Skeletal muscle tissue (tissue), 4 donors: ENCODE measurements around the gene PLCB4. TPM values are rescaled to one million over a fixed set of nuclear protein-coding genes. Genes with fewer than 3 reads are reported as not detected.

Experiments
- H3K27ac ChIP-seq: one replicate; pipeline ENCODE4 v1.7.0; 2013; ENCODE audit warnings: mild to moderate bottlenecking, low read depth, low read length, inconsistent platforms
- H3K27me3 ChIP-seq, 3 donors: one replicate each; pipeline ENCODE4 v1.7.0; 2013; ENCODE audit warnings: low read length in 3 of 3; ENCODE audit not compliant: control insufficient read depth in 3 of 3, insufficient read depth in 3 of 3
- H3K36me3 ChIP-seq, 3 donors: one replicate each; pipeline ENCODE4 v1.7.0; 2013; ENCODE audit warnings: low read length in 3 of 3; ENCODE audit not compliant: control insufficient read depth in 3 of 3, insufficient read depth in 3 of 3
- H3K4me1 ChIP-seq, 3 donors: one replicate each; pipeline ENCODE4 v1.7.0; 2013; ENCODE audit warnings: low read length in 3 of 3, mild to moderate bottlenecking in 3 of 3; ENCODE audit not compliant: control insufficient read depth in 3 of 3, insufficient read depth in 3 of 3
- H3K4me3 ChIP-seq, 3 donors: one replicate each; pipeline ENCODE4 v1.7.0; 2013; ENCODE audit warnings: low read length in 3 of 3
- H3K9ac ChIP-seq, 3 donors: one replicate each; pipeline ENCODE4 v1.7.0; 2013; ENCODE audit warnings: low read length in 3 of 3, mild to moderate bottlenecking in 3 of 3, moderate library complexity in 2 of 3, low read depth in 1 of 3
- H3K9me3 ChIP-seq, 3 donors: one replicate each; pipeline ENCODE4 v1.7.0; 2013; ENCODE audit warnings: low read length in 3 of 3; ENCODE audit not compliant: control insufficient read depth in 3 of 3
- total RNA-seq: library from RNA; depleted of rRNA; stranded (reverse); fragments of >200 nt; gene quantifications from one replicate; pipeline ENCODE4 v1.2.3, GENCODE V29; 2014
- donor health status: Osteomylitis.

The PLCB4 gene
- total RNA-seq, 1 donor from 2014 or later = 6.3 TPM

GRCh38 chr20:9460518-9460917 lies 391.6 kb downstream of the PLCB4 start:
- Histone ChIP-seq H3K36me3 (peaks cover 0 to 4% (median 0%) of the 10 kb centered on the region in 3 donors), H3K9ac (no peak overlapping the region)

GRCh38 chr20:9467995-9468394 lies 399.1 kb downstream of the PLCB4 start:
- peaks cover 0 to 4% (median 3%) of the 10 kb centered on the region in 3 donors for H3K36me3 ChIP-seq
- no peaks in the 10 kb centered on the region for H3K4me1 ChIP-seq
- H3K27ac ChIP-seq = no peak overlapping the region
- H3K27me3 ChIP-seq = no peaks in the 10 kb centered on the region
- H3K9ac ChIP-seq = no peak overlapping the region
- no peak overlapping the region for H3K4me3 ChIP-seq
- no peaks in the 10 kb centered on the region for H3K9me3 ChIP-seq

More at GRCh38 chr20:9460518-9460917, 391.6 kb downstream of the PLCB4 start:
- Histone ChIP-seq H3K27me3 (no peaks in the 10 kb centered on the region), H3K4me1 (no peaks in the 10 kb centered on the region), H3K4me3 (no peak overlapping the region), H3K9me3 (no peaks in the 10 kb centered on the region), H3K27ac (no peak overlapping the region)

DNA sequence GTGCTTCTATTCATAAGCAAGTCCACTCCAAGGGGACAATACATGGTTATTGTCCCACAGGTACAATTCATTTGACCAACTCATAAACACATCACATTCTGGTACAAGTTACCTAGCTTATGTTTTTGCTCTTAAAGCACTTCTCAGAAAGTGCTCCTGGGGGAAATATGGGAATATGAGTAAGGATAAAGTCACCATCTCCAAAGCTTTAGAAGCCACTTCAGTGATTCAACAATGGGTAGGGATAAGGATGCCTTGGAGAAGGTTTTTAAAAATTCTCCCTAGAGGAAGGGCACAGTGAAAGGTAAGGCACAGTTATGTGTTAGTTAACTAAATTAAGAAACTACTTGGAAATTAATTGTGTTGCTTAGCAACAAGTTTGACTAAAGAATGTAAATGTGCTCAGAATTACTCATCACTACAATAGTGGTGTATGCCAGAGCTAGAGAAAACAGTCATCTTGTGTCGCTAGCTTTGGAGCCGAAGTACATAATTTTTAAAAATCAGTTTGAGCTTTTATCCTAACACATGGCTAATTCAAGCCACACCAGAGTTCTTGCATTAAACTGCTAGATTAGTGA lies 406.0 kb downstream of the PLCB4 start:
- Histone ChIP-seq H3K27ac (no peak overlapping the region), H3K4me3 (no peak overlapping the region), H3K9me3 (no peaks in the 10 kb centered on the region), H3K36me3 (peaks cover 0 to 4% (median 3%) of the 10 kb centered on the region in 3 donors), H3K9ac (no peak overlapping the region), H3K4me1 (no peaks in the 10 kb centered on the region), H3K27me3 (no peaks in the 10 kb centered on the region)

DNA sequence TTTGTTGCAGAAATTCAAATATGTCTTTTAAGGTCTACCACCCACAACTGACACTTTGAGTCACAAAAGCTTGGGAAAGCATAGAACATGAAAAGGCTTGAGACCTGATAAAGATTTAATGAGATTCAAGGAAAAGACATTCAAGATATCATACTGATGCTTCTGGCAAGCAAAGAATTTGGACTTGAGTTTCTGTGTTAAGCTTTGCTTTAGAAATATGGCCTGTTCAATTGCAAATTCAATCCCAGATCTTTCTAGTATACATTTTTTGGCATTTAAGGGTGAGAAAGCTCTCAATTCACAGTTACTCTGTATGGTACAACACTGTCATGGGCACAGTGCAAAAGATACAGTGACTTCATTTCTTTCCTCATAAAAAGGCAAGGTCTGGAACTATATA lies 406.6 kb downstream of the PLCB4 start:
- Histone ChIP-seq H3K4me1 (no peaks in the 10 kb centered on the region), H3K27ac (no peak overlapping the region), H3K36me3 (peaks cover 0 to 4% (median 3%) of the 10 kb centered on the region in 3 donors), H3K27me3 (no peaks in the 10 kb centered on the region), H3K9me3 (no peaks in the 10 kb centered on the region), H3K4me3 (no peak overlapping the region), H3K9ac (no peak overlapping the region)

GRCh38 chr20:9476174-9476573 lies 407.3 kb downstream of the PLCB4 start:
- no peaks in the 10 kb centered on the region for H3K27me3 ChIP-seq
- peaks cover 0 to 4% (median 3%) of the 10 kb centered on the region in 3 donors for H3K36me3 ChIP-seq
- no peaks in the 10 kb centered on the region for H3K4me1 ChIP-seq
- no peak overlapping the region for H3K27ac ChIP-seq
- H3K4me3 ChIP-seq = no peak overlapping the region
- no peak overlapping the region for H3K9ac ChIP-seq
- H3K9me3 ChIP-seq = no peaks in the 10 kb centered on the region

GRCh38 chr20:9476637-9477036 lies 407.8 kb downstream of the PLCB4 start:
- Histone ChIP-seq H3K4me3 (no peak overlapping the region), H3K27ac (no peak overlapping the region), H3K9ac (no peak overlapping the region), H3K9me3 (no peaks in the 10 kb centered on the region), H3K36me3 (peaks cover 0 to 4% (median 2%) of the 10 kb centered on the region in 3 donors), H3K27me3 (no peaks in the 10 kb centered on the region), H3K4me1 (no peaks in the 10 kb centered on the region)

DNA sequence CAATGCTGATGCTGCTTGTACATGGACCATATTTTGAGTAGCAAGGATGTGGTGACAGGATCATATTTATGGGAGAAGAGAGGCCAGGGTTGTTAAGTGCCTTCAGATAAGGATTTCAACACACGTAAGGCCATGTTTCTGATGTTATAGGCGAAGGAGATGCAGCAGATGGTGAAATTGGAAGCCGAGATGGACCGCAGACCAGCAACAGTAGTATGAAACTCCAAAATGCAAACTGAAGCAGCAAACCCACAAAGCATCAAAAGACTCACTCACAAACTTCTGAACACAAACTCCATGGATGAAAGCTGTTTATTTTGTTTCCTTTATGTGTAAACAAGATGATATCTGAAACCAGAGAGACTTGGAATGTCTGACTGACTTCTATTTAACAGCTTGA lies 409.9 kb downstream of the PLCB4 start:
- Histone ChIP-seq H3K36me3 (peaks cover 0 to 4% (median 0%) of the 10 kb centered on the region in 3 donors), H3K27ac (no peak overlapping the region), H3K4me3 (no peak overlapping the region), H3K9me3 (no peaks in the 10 kb centered on the region), H3K4me1 (no peaks in the 10 kb centered on the region), H3K27me3 (no peaks in the 10 kb centered on the region), H3K9ac (no peak overlapping the region)

DNA sequence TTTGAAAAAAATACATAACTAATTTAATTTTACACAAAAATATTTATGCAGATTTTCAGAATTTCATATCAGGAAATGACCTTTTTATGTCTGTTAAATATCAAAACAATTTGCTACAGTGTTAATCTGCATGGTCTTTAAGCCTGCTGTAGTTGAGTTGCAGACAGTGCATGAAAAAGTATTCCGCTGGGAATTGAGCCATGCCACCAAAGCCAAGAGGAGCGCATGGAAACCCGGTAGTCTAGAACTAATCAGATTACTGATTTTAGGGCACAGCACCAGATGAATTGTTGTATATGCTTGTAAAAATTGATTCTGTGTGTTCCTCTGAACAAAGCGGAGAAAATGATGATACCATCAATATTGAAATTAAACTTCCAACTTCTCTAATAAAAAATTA lies 411.2 kb downstream of the PLCB4 start:
- H3K9ac ChIP-seq = no peak overlapping the region
- no peaks in the 10 kb centered on the region for H3K27me3 ChIP-seq
- H3K27ac ChIP-seq = no peak overlapping the region
- H3K36me3 ChIP-seq = peaks cover 0 to 4% (median 0%) of the 10 kb centered on the region in 3 donors
- no peaks in the 10 kb centered on the region for H3K4me1 ChIP-seq
- H3K4me3 ChIP-seq = no peak overlapping the region
- no peaks in the 10 kb centered on the region for H3K9me3 ChIP-seq

- no peak overlapping the region for H3K27ac ChIP-seq
- H3K9ac ChIP-seq = no peak overlapping the region
- no peaks in the 10 kb centered on the region for H3K9me3 ChIP-seq
- H3K4me1 ChIP-seq = no peaks in the 10 kb centered on the region
- no peaks in the 10 kb centered on the region for H3K36me3 ChIP-seq
- no peaks in the 10 kb centered on the region for H3K27me3 ChIP-seq
- H3K4me3 ChIP-seq = no peak overlapping the region
Measured at GRCh38 chr20:9482180-9482579, 413.3 kb downstream of the PLCB4 start.

DNA sequence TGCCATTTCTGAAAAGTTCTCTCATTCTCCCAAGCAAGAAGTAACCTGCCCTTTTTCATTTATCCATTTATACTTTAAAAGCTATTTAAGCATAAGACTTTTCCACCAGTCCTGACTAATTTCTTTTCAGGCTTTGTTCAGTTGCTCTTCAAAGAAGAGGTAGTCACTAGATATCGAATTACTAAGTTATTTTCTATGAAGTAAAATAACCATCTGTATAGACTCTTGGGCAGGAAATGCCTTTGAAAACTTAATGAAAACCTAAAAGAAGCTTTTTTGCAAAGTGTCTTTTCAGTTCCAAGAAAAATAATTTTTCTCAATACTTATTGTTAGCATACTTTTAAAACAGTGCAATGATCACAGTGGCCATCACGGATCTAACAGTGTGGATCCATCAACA lies 414.2 kb downstream of the PLCB4 start:
- Histone ChIP-seq H3K4me3 (no peak overlapping the region), H3K9ac (no peak overlapping the region), H3K27me3 (no peaks in the 10 kb centered on the region)

More for the DNA sequence above, 414.2 kb downstream of the PLCB4 start:
- Histone ChIP-seq H3K27ac (no peak overlapping the region), H3K4me1 (no peaks in the 10 kb centered on the region), H3K9me3 (no peaks in the 10 kb centered on the region), H3K36me3 (no peaks in the 10 kb centered on the region)
